Hippocampal formation (tissue), 2 donors: ENCODE data around the gene MICOS13.

Experiments
- DNase-seq, 2 donors: peaks; one replicate each; lab custom pipeline; 2025; lab: John Stamatoyannopoulos, UW

Gene MICOS13

GRCh38 chr19:5667751-5668271 is 12.5 kb downstream of the MICOS13 start:
- DNase-seq: no peak

GRCh38 chr19:5666921-5667610 is 13.2 kb downstream of the MICOS13 start:
- DNase-seq: no peak

DNA sequence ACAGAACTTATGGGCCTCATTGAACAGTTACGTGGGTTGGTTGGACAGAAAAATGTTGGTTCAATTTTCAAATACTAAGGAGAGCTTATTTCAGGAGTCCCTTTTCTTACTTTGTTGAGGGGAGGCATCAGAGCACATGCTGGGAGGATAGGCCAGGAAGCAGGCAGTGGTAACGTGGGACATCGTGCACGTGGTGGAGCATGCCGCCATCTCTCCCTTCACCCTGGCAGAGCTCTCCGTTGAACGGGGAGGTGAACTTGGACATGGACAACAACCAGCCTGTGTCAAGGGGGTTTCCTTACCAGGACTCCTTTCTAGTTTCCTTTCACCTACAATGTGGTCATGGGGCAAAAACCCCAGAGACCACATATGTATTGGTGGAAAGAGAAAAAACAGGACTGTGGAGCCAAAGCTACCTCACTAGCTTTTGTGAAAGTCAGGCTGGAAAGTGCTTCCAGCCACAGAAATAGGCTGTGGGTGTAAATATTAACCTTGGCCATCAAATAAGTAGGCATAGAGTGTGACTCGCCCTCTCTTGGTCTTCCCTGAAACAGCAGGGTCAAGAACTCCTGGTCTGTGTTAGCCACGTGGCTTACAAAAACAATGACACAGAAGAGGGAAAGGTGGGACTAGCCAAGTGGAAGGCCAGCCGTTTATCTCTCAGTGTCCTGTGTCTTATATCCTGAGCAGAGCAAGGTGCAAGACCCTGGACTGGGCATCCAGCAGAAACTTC is 14.4 kb downstream of the MICOS13 start:
- no peak for DNase-seq

DNA sequence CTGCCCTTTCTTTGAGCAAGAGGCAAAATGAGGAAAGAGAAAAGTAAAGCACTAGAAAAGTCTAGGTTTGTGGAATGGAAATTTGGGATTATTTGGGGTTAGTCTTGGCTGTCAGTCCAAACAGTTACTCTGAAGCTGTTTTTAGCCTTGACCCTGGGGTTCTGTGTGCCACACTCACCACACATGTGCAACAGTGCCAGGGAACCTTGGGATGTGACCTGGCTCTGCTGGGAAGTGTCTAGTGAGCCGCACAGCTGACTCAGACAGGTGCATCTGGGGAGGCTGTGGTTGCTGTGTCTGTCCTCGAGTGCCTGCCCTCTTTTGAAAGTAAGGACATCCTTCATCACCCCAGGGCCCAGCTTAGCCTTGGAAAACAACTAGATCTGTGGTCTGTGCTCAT is 15.8 kb downstream of the MICOS13 start:
- DNase-seq: no peak

DNA sequence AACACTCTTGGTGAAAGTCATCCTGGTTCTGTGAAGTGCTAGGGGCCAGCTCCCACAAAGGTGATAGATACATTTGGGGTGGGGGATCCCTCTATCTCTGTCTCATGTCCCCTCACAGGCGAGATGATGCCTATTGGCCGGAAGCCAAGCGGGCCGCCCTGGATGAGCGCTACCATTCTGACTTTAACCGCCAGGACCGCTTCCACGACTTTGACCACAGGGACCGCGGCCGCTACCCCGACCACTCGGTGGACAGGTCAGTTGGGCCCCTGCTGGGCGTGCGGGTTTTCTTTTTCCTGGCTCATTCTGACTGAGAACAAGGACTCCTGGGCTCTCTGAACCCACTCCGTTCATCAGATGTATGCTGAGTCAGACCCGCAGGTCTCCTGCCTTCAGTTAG is 16.4 kb downstream of the MICOS13 start:
- DNase-seq: no peak

DNA sequence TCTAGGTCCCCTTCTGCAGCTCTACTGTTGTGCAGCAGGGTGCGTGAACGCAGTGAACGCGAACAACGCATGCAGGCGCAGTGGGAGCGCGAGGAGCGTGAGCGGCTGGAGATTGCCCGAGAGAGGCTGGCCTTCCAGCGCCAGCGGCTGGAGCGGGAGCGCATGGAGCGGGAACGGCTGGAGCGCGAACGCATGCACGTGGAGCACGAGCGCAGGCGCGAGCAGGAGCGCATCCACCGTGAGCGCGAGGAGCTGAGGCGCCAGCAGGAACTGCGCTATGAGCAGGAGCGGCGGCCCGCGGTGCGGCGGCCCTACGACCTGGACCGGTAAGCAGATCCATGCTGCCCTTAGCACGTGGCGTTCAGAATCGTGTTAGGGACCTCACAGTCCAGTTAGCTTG is 18.8 kb downstream of the MICOS13 start:
- DNase-seq: no peak

- DNase-seq: no peak
Measured at GRCh38 chr19:5655412-5655811, 24.9 kb downstream of the MICOS13 start.

GRCh38 chr19:5654931-5655330 is 25.4 kb downstream of the MICOS13 start:
- no peak for DNase-seq

DNA sequence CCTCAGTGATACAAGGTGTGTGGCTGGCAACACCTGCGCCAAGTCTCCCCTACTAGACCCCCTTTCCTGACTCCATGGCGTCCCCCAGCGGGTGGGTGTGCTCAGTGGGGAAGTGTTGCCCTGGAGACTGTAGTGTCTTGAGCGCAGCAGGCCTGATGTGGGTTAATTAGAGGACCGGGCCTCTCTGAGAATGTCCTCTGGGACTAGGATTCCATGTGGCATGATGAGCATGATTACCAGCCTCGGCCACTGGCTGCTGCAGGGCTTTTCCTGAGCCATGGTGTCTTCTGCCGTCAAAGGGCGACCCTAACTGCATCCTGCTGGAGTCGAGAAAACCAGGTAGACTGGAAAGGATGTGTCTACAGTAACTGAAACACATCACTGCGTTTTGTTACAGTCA is 28.1 kb downstream of the MICOS13 start:
- DNase-seq: no peak

GRCh38 chr19:5651361-5651760 is 29.0 kb downstream of the MICOS13 start:
- DNase-seq: no peak

DNA sequence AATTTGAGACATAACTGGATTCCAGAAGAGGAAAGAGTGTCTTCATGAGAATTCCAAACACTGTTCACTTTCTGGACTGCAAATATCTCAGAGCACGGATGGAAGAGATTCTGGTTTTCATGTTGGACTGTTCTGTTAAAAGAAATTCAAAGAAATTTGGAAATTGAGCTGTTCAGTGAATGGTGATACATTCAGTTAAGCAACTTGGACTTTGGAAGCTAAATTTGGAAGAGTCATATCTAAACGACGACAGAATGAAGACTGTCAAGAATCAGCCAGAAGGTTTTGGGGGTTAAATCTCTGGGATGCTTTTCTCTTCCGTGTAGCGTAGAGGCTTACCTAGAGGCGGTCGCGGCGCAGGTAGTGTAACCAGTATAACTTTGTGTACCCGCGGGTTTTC is 31.9 kb downstream of the MICOS13 start:
- DNase-seq: no peak

GRCh38 chr19:5646703-5647102 is 33.6 kb downstream of the MICOS13 start:
- DNase-seq: no peak

GRCh38 chr19:5645409-5645808 is 34.9 kb downstream of the MICOS13 start:
- DNase-seq: no peak

DNA sequence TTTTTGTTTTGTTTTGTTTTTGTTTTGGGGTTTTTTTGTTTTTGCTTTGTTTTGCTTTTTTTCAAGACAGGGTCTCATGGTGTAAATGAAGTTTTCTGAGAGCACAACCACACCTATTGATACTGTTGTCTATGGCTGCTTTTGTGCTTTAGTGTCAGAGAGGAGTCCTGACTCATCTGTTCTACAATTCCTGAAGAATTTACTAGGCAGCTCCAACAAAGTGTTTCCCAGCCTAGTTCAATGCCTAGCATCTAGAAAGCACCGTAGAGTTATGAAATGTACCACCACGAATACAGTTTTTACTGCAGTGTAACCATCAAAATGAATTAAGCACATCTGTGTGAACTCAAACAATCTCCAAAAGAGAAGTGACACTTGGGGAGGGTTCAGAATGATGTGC is 36.3 kb downstream of the MICOS13 start:
- no peak for DNase-seq

GRCh38 chr19:5643060-5643459 is 37.3 kb downstream of the MICOS13 start:
- no peak for DNase-seq

DNA sequence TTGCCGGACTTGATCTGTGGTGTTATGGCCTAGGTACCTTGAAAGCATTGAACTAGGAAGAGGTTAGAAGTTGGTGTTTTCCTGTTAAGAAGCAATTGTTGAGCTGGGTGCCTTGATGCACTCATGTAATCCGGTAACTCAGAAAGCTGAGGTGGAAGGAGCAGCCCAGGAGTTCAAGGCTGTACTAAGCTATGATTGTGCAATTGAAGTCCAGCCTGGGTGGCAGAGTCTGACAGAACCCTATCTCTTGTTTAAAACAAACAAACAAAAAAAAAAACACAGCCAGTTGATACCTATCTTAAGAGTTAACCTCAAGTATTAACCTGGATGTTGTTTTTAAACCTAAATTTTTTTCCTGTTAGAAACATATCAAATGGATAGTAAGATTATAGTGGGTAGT is 38.1 kb downstream of the MICOS13 start:
- DNase-seq: no peak

DNA sequence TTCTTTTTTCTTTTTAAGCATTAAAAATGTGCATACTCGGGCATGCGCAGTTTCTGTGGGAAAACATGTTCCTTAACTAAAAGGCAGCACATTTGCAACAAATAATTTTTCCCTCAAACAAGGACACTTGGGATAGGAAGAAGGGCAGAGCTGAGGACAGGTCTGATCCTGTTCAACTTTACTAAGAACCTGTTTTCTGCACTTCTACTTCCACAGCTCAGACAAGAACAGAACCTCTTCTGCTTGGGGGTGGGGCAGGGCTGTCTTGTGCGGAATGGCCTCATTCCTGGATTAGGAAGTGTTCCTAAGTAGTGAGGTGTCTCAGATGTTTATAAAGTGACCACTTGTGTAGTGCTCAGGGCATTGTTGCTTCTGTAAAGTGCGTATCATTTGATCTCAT is 39.1 kb downstream of the MICOS13 start:
- DNase-seq: no peak

GRCh38 chr19:5637971-5638370 is 42.3 kb downstream of the MICOS13 start:
- no peak for DNase-seq

GRCh38 chr19:5635427-5635826 is 44.9 kb downstream of the MICOS13 start:
- no peak for DNase-seq

- no peak for DNase-seq
Measured at GRCh38 chr19:5632657-5633056, 47.7 kb downstream of the MICOS13 start.

- no peak for DNase-seq
Measured at GRCh38 chr19:5632241-5632612, 48.1 kb downstream of the MICOS13 start.

GRCh38 chr19:5631567-5632240 is 48.6 kb downstream of the MICOS13 start:
- DNase-seq: no peak

DNA sequence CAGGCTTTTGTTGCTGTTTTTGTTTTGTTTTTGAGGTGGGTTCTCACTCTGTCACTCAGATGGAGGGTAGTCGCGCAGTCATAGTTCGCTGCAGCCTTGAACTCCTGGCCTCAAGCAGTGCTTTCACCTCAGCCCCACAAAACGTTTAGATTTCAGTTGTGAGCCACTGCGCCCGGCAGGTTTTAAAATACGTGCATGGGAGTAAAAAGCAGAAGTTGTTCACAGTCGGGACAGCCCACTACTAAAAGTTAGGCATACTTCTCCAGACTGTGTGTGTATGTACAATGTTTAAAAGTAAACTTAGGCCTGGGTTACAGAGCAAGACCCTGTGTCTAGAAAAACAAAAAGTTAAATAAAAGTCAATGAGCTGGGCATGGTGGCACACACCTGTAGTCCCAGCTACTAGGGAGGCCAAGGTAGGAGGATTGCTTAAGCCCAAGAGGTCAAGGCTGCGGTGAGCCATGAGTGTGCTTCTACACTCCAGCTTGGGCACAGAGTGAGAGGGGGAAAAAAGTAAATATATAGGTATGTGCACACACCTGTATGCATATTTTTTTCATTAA is 51.3 kb downstream of the MICOS13 start:
- no peak for DNase-seq
